ENCODE results near the gene TM9SF2.

DNA sequence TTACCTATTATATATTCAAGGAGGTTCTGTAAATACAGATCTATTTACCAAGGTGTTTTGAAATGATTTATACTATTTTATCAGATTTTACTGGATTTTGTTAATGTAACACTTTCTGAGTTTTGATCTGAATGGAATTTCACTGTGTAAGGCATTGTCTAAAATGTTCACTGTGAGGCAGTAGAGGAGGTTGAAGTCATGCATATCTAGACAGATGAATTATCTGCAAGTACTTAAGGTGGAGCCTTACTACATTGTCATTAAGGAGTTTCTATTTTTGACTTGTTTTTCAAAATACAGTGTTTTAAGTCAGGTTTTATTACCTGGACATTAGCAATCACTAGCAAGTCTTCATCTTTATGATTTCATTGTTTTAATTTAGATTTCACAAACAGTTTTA is 62.1 kb downstream of the TM9SF2 start:
- no peak for TF ChIP-seq EP300 (IDR thresholded peaks at IDR 0.05; ENCODE audit: low read depth)
- TF ChIP-seq, protein P1, sequence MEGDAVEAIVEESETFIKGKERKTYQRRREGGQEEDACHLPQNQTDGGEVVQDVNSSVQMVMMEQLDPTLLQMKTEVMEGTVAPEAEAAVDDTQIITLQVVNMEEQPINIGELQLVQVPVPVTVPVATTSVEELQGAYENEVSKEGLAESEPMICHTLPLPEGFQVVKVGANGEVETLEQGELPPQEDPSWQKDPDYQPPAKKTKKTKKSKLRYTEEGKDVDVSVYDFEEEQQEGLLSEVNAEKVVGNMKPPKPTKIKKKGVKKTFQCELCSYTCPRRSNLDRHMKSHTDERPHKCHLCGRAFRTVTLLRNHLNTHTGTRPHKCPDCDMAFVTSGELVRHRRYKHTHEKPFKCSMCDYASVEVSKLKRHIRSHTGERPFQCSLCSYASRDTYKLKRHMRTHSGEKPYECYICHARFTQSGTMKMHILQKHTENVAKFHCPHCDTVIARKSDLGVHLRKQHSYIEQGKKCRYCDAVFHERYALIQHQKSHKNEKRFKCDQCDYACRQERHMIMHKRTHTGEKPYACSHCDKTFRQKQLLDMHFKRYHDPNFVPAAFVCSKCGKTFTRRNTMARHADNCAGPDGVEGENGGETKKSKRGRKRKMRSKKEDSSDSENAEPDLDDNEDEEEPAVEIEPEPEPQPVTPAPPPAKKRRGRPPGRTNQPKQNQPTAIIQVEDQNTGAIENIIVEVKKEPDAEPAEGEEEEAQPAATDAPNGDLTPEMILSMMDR (IDR thresholded peaks at IDR 0.05) = no peak

Measured in transverse colon (tissue), 3 donors.